GM12892 (cell line): ENCODE results near the gene MALRD1.

Source experiments
- POLR2AphosphoS5 ChIP-seq: IDR thresholded peaks from 2 replicates; pipeline ENCODE4 v1.6.1; 2011; ENCODE audit warnings: low read depth, low read length, control low read depth
- TAF1 ChIP-seq: IDR thresholded peaks from 2 replicates; pipeline ENCODE4 v1.6.1; 2011; ENCODE audit warnings: low read depth, mild to moderate bottlenecking, control low read depth, low read length, borderline replicate concordance

- TF ChIP-seq POLR2AphosphoS5 (no peak), TAF1 (no peak)
Observed at GRCh38 chr10:19119191-19119590, 70.6 kb downstream of the MALRD1 start.
